ENCODE results near the gene IL25.
"Not testable (repeated sequence)": the region's sequence is repeated elsewhere in the genome, so short reads cannot be mapped to it uniquely, and the experiment has no call there.

The IL25 gene

DNA sequence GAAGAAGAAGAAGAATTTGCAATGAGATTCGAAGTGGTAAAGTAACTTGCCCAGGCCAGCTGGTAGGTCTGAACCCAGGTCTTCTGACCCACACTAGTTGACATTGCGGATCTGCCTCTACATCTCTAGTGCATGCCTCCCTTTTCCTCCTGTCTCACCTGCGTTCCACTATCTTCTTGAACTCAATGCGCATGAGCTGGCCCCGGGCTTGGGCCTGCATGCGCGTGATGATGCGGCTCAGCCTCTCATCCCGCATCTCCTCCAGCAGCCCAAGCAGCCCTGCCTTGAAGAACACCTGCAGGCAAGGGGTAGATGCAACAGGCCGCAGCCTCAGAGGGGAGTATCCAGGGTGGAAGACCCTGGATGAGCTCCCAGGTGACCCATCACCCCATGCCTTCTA, 23.5 kb downstream of the IL25 start:
- no peaks in the 10 kb centered on the region for H3K36me3 ChIP-seq (ENCODE audit: control insufficient read depth, insufficient read depth, low read length)
- peaks cover 2% of the 10 kb centered on the region for H3K4me1 ChIP-seq (ENCODE audit: control insufficient read depth, insufficient read depth, low read length, poor library complexity, severe bottlenecking)
- H3K9me3 ChIP-seq (ENCODE audit: control insufficient read depth, low read length): no peaks in the 10 kb centered on the region
- 87 to 95% methylated on average over 7 to 9 of the region's 10 CpGs for WGBS, 2 experiments (ENCODE audit: insufficient coverage in 2 of 2)
- no peak overlapping the region for H3K4me3 ChIP-seq (ENCODE audit: extremely low read depth, insufficient read depth, low read length, poor library complexity, severe bottlenecking)
- no peak overlapping the region for H3K27ac ChIP-seq (ENCODE audit: low read depth, low read length, severe bottlenecking)

DNA sequence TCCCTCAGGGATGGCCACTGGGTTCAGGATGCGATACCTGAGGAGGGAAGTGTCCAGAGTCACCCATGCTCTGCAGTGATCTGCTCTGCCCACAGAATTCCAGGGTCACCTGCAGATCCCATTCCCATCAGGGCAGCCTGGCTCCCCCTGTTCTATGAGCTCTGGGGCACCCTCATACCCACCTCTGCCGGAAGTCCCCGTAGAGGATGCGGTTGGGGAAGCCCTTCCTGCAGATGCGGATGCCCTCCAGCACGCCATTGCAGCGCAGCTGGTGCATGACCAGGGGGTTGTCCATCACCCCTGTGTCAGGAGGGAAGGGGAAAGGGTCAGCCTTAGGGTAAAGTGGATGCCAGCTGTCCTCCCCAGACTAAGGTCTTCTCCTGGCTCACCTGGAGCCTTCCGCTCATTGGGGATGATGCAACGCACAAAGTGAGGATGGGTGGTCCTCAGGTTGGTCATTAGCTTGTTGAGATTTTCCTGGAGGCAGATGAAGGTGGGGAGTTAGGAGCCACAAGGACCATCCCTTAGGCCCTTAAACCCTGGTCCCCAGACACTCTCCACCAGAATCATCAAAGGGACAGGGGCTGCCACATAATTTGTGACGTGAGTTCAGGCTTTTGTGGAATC, 24.3 kb downstream of the IL25 start:
- H3K4me3 ChIP-seq (ENCODE audit: extremely low read depth, insufficient read depth, low read length, poor library complexity, severe bottlenecking): no peak overlapping the region
- no peaks in the 10 kb centered on the region for H3K9me3 ChIP-seq (ENCODE audit: control insufficient read depth, low read length)
- peaks cover 2% of the 10 kb centered on the region for H3K4me1 ChIP-seq (ENCODE audit: control insufficient read depth, insufficient read depth, low read length, poor library complexity, severe bottlenecking)
- H3K27ac ChIP-seq (ENCODE audit: low read depth, low read length, severe bottlenecking): no peak overlapping the region
- no peaks in the 10 kb centered on the region for H3K36me3 ChIP-seq (ENCODE audit: control insufficient read depth, insufficient read depth, low read length)
- 88 to 98% methylated on average over 6 of the region's 10 CpGs for WGBS, 2 experiments (ENCODE audit: insufficient coverage in 2 of 2)

DNA sequence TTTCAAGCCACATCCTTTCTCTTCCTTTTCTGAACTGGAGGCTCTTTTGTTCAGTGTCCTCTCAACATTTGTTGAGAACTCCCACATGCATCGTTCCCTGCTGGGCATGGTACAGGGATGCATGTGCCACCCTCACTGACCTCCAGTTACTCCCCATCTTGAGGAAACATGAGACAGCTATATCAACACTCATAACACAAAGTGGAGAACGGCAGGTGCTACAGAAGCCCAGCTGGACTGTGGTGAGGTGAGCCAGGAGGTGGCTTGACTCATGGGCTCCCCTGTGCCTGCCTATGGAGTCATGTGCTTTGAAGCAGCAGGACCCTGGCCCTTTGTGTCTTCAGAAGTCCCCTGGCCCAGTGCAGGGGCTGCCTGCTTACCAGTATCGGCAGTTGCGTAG, 25.7 kb downstream of the IL25 start:
- Histone ChIP-seq H3K9me3 (ENCODE audit: control insufficient read depth, low read length) (no peaks in the 10 kb centered on the region), H3K4me1 (ENCODE audit: control insufficient read depth, insufficient read depth, low read length, poor library complexity, severe bottlenecking) (peaks cover 2% of the 10 kb centered on the region), H3K4me3 (ENCODE audit: extremely low read depth, insufficient read depth, low read length, poor library complexity, severe bottlenecking) (no peak overlapping the region), H3K36me3 (ENCODE audit: control insufficient read depth, insufficient read depth, low read length) (no peaks in the 10 kb centered on the region), H3K27ac (ENCODE audit: low read depth, low read length, severe bottlenecking) (no peak overlapping the region)
- 100% methylated on average over 2 to 3 of the region's 4 CpGs for WGBS, 2 experiments (ENCODE audit: insufficient coverage in 2 of 2)

DNA sequence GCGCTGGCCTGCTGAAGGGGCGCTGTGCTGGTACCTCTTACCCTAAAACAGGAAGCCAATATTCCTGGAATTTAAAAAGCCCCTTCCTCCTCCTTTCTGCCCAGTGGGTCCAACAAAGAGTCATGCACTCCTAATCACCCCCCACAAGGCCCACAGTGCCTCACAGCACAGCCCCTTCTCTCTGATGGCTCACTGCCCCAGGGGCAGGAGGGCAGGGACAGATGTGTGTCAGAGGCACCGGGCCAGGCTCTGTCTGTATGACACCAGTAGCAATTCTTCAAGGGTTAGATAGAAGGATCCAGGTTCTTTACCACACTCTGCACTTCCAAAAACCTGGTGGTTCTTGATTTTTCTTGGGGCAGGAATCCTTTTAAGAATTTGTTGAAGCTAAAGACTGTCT, 26.5 kb downstream of the IL25 start:
- Histone ChIP-seq H3K4me1 (ENCODE audit: control insufficient read depth, insufficient read depth, low read length, poor library complexity, severe bottlenecking) (peaks cover 2% of the 10 kb centered on the region), H3K4me3 (ENCODE audit: extremely low read depth, insufficient read depth, low read length, poor library complexity, severe bottlenecking) (no peak overlapping the region), H3K27ac (ENCODE audit: low read depth, low read length, severe bottlenecking) (peak overlapping the region; percentile 10), H3K36me3 (ENCODE audit: control insufficient read depth, insufficient read depth, low read length) (no peaks in the 10 kb centered on the region), H3K9me3 (ENCODE audit: control insufficient read depth, low read length) (no peaks in the 10 kb centered on the region)
- WGBS, 2 experiments (ENCODE audit: insufficient coverage in 2 of 2): 95 to 100% methylated on average over 2 to 3 of the region's 3 CpGs

DNA sequence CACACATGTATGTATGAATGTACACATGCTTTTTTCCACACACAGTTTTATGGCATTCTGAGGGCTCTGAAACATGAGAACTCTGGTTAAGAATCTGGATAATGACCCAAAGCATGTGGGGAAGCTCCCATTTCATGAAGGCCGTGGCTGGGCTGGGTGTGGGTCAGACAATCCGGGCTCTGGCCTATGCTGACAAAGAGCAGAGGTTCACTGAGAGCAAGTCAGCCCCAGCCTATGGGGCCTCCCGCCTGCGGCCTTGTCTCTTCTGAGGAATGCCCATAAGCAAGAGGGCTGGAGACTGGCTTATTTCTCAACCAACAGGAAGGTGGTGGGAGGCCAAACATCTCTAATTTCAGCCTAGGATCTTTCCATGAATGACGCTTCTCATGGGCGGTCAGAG, 27.0 kb downstream of the IL25 start:
- 83 to 88% methylated on average over 3 to 4 of the region's 6 CpGs for WGBS, 2 experiments (ENCODE audit: insufficient coverage in 2 of 2)
- Histone ChIP-seq H3K9me3 (ENCODE audit: control insufficient read depth, low read length) (no peaks in the 10 kb centered on the region), H3K27ac (ENCODE audit: low read depth, low read length, severe bottlenecking) (peak overlapping the region; percentile 10), H3K4me3 (ENCODE audit: extremely low read depth, insufficient read depth, low read length, poor library complexity, severe bottlenecking) (no peak overlapping the region), H3K36me3 (ENCODE audit: control insufficient read depth, insufficient read depth, low read length) (no peaks in the 10 kb centered on the region), H3K4me1 (ENCODE audit: control insufficient read depth, insufficient read depth, low read length, poor library complexity, severe bottlenecking) (peaks cover 2% of the 10 kb centered on the region)

DNA sequence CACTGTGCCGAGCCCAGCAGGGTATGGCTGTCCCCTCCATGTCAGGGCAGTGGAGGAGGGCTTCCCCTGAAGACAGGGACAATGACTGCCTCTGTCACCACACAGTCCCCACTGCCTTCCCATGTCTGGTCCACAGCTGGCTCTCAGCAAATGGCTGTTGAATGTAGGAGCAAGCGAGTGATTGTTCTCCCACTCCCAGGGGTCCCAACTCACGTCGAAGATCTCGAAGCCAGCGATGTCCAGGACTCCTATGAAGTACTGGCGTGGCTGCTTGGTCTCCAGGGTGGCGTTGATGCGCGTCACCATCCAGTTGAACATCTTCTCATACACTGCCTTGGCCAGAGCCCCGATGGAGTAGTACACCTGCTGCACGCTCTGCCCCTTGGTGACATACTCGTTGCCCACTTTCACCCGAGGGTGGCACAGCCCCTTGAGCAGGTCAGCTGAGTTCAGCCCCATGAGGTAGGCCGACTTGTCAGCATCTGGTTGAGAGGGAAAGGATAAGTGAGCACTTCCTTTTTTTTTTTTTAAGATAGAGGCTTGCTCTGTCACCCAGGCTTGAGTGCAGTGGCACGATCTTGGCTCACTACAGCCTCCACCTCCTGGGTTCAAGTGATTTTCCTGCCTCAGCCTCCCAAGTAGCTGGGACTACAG, 28.0 kb downstream of the IL25 start:
- WGBS, 2 experiments (ENCODE audit: insufficient coverage in 2 of 2): 89 to 97% methylated on average over 14 to 16 of the region's 16 CpGs
- H3K27ac ChIP-seq (ENCODE audit: low read depth, low read length, severe bottlenecking); H3K4me1 ChIP-seq (ENCODE audit: control insufficient read depth, insufficient read depth, low read length, poor library complexity, severe bottlenecking); H3K9me3 ChIP-seq (ENCODE audit: control insufficient read depth, low read length); H3K4me3 ChIP-seq (ENCODE audit: extremely low read depth, insufficient read depth, low read length, poor library complexity, severe bottlenecking); H3K36me3 ChIP-seq (ENCODE audit: control insufficient read depth, insufficient read depth, low read length): not testable (repeated sequence)

DNA sequence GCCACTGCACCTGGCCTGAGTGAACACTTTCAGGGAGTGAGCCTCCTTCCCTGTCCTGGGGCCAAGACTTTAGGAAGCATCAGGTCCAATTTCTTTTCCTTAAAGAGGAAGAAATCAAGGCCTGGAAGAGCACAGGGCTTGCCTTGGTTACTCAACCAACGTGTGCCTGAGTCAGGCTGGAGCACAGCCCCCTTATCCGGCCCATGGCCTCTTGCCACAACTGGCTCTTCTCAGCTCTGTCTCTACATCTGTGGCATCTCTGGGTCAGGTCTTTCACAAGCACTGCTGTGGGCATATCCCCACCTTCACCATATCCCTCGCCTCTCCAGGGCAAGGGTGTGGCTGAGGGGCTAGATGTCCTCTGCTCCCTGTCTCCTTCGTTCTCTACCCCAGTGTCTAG, 28.7 kb downstream of the IL25 start:
- Histone ChIP-seq H3K9me3 (ENCODE audit: control insufficient read depth, low read length) (no peaks in the 10 kb centered on the region), H3K36me3 (ENCODE audit: control insufficient read depth, insufficient read depth, low read length) (no peaks in the 10 kb centered on the region), H3K27ac (ENCODE audit: low read depth, low read length, severe bottlenecking) (no peak overlapping the region), H3K4me1 (ENCODE audit: control insufficient read depth, insufficient read depth, low read length, poor library complexity, severe bottlenecking) (peaks cover 2% of the 10 kb centered on the region), H3K4me3 (ENCODE audit: extremely low read depth, insufficient read depth, low read length, poor library complexity, severe bottlenecking) (no peak overlapping the region)
- 90 to 96% methylated on average over 3 to 4 of the region's 4 CpGs for WGBS, 2 experiments (ENCODE audit: insufficient coverage in 2 of 2)

DNA sequence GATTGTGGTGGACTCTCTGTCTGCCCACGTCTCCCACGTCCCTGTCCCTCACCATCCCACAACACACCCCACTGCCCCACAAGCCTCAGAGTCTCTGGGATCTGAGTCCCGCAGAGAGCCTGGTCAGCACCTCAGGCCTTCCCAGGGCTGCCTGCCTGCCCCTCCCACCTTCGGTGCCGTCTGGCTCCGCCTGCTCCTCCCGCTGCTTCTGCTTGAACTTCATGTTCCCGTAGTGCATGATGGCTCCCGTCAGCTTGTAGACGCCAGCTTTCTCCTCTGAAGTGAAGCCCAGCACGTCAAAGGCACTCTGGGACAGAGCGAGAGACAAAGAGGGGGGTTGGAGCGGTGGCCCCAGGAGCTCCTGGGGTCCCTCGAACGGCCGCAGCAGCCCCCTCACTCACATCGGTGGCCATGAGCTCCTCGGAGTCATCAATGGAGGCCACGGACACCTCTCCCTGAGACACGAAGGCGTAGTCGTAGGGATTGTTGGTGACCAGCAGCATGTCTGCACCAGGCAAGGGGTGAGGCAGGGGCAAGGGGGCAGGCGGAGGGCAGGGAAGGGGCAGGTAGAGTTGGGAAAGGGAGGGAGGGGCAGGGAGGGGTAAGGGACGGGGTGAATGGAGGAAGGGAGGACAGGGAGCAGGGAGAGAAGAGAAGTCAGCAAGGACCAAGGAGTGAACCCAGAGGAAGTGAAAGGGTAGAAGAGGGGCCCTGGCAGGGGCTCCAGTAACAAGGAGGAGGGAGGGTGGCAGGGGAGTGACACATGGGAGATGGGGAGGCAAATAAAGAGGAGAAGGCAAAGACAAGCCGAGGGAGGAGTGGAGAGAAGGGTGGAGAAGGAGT, 29.9 kb downstream of the IL25 start:
- no peak overlapping the region for H3K4me3 ChIP-seq (ENCODE audit: extremely low read depth, insufficient read depth, low read length, poor library complexity, severe bottlenecking)
- H3K27ac ChIP-seq (ENCODE audit: low read depth, low read length, severe bottlenecking): no peak overlapping the region
- H3K4me1 ChIP-seq (ENCODE audit: control insufficient read depth, insufficient read depth, low read length, poor library complexity, severe bottlenecking): peaks cover 2% of the 10 kb centered on the region
- 74 to 80% methylated on average over 24 of the region's 25 CpGs for WGBS, 2 experiments (ENCODE audit: insufficient coverage in 2 of 2)
- no peaks in the 10 kb centered on the region for H3K9me3 ChIP-seq (ENCODE audit: control insufficient read depth, low read length)
- no peaks in the 10 kb centered on the region for H3K36me3 ChIP-seq (ENCODE audit: control insufficient read depth, insufficient read depth, low read length)

DNA sequence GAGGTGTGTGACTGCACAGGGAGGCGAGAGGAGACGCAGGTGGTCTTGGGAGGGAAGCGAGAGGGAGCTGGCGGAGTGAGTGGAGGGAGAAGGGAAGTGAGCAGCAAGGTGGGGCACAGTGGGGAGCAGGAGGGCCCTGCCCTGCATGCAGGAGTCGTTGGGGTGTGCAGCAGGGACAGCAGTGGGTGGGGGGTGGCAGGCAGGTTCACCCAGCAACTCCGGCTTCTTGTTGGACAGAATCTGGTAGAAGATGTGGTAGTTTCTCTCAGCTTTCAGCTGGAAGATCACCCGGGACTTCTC, 30.5 kb downstream of the IL25 start:
- Histone ChIP-seq H3K36me3 (ENCODE audit: control insufficient read depth, insufficient read depth, low read length) (no peaks in the 10 kb centered on the region), H3K9me3 (ENCODE audit: control insufficient read depth, low read length) (no peaks in the 10 kb centered on the region), H3K4me3 (ENCODE audit: extremely low read depth, insufficient read depth, low read length, poor library complexity, severe bottlenecking) (no peak overlapping the region), H3K27ac (ENCODE audit: low read depth, low read length, severe bottlenecking) (no peak overlapping the region), H3K4me1 (ENCODE audit: control insufficient read depth, insufficient read depth, low read length, poor library complexity, severe bottlenecking) (peaks cover 2% of the 10 kb centered on the region)
- WGBS, 2 experiments (ENCODE audit: insufficient coverage in 2 of 2): 75 to 87% methylated on average over 6 to 7 of the region's 7 CpGs

DNA sequence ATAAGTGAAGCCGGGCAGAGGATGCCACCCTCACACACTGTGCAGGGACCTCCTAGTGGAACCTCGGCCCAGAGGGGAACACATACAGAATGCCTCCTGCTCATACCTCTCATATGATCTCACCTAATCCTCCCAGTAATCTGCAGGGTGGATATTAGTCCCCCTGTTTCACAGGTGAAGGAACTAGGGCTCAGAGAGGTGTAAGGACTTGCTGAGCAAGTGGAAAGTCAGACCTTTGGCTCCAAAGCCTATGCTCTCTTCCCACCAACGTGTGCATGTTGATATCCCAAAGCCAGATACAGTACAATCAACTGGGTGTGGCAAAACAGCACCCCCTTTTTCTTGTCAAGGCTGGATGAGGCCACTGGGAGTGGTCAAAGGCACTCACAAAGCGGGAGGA, 31.3 kb downstream of the IL25 start:
- 86 to 91% methylated on average over 3 of the region's 4 CpGs for WGBS, 2 experiments (ENCODE audit: insufficient coverage in 2 of 2)
- Histone ChIP-seq H3K27ac (ENCODE audit: low read depth, low read length, severe bottlenecking) (no peak overlapping the region), H3K4me1 (ENCODE audit: control insufficient read depth, insufficient read depth, low read length, poor library complexity, severe bottlenecking) (peaks cover 2% of the 10 kb centered on the region), H3K9me3 (ENCODE audit: control insufficient read depth, low read length) (no peaks in the 10 kb centered on the region), H3K4me3 (ENCODE audit: extremely low read depth, insufficient read depth, low read length, poor library complexity, severe bottlenecking) (no peak overlapping the region), H3K36me3 (ENCODE audit: control insufficient read depth, insufficient read depth, low read length) (no peaks in the 10 kb centered on the region)
